Activated CD8-positive, alpha-beta memory T cell treated with anti-CD3 and anti-CD28 coated beads, Interleukin-2, amount 10 ng/mL, durations not matched to agents 7 days and 5 days (primary cell): Measurements from ENCODE around the gene NKX2-1. TPM values are rescaled to one million over a fixed set of nuclear protein-coding genes. Genes with fewer than 3 reads are reported as not detected.

Experiments used
- ATAC-seq: fragments of 150-1000 bp; cut with Tn5 transposase; one replicate; pipeline ENCODE4 v1.10.0; 2021; ENCODE audit warnings: moderate library complexity
- CTCF ChIA-PET: fragments of 350-600 bp; sonication (Branson Sonifier 250); formaldehyde crosslinking; loops from one replicate; lab custom pipeline; 2021; ENCODE audit warnings: antibody characterized with exemption; lab: Charles Lee
- DNase-seq: peaks from one replicate; pipeline ENCODE4 v3.0.0-alpha.2; 2020
- H3K27ac Mint-ChIP-seq: one replicate; pipeline ENCODE4 v1.8.0; 2021; ENCODE audit warnings: mild to moderate bottlenecking, mixed read lengths
- H3K27me3 Mint-ChIP-seq: one replicate; pipeline ENCODE4 v1.8.0; 2021; ENCODE audit warnings: mixed read lengths
- H3K36me3 Mint-ChIP-seq: one replicate; pipeline ENCODE4 v1.8.0; 2021; ENCODE audit warnings: mild to moderate bottlenecking, mixed read lengths
- H3K4me1 Mint-ChIP-seq: one replicate; pipeline ENCODE4 v1.8.0; 2021; ENCODE audit warnings: mixed read lengths
- H3K4me3 Mint-ChIP-seq: one replicate; pipeline ENCODE4 v1.8.0; 2021; ENCODE audit warnings: mild to moderate bottlenecking, moderate library complexity, mixed read lengths
- H3K9me3 Mint-ChIP-seq: one replicate; pipeline ENCODE4 v1.8.0; 2022; ENCODE audit warnings: low read depth, mixed read lengths
- total RNA-seq, 2 experiments: library from RNA; stranded (reverse); gene quantifications; one replicate each; pipeline ENCODE4 v1.2.3, GENCODE V29; 2021

The NKX2-1 gene
- total RNA-seq, 2 experiments from 2014 or later = not detected

DNA sequence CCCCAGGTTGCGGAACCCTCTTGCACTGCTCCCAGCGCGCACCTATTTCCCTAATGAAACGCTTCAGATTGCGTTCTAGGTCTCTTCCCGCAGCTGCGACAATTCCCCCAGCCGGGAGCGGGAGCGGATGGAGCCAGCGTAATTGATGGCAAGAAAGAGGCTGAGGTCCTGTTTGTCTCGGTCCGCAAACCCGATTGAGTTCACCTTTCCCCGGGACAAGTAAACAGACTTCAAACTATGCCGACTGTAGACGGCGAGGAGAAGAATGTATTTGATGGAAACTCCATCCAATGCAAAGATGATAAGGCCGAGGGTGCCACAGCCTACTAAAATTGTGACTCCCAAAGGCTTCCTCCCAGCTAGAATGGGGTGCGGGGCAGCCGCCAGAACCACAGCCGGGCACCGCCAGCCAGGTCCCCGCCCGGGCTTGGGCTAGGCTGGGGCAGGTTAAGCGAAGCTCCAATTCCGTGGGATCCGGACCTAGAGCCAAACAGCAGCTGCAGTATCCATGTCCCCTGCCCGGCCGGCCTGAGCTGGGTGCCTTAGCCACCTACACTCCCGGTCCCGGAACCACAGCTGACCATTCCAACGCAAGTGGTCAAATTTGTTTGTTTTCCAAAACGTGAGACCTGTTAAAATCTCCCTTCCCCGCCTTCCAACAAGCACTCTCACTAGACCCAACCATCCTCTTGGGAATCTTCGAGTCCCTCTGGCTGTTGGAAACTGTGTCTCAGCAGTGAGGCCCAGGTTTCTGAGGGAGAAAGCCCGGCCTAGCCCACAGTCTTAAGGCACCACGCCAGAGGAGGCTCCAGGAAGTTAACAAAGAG, 5.5 kb downstream of the NKX2-1 start:
- DNase-seq (no peak), ATAC-seq (no peak)
- CTCF ChIA-PET = no interaction called here
- Mint-ChIP-seq H3K4me3 (no peak overlapping the region), H3K27ac (no peak overlapping the region), H3K4me1 (peaks cover 1% of the 10 kb centered on the region), H3K27me3 (peaks cover 85% of the 10 kb centered on the region), H3K36me3 (no peaks in the 10 kb centered on the region), H3K9me3 (no peaks in the 10 kb centered on the region)

DNA sequence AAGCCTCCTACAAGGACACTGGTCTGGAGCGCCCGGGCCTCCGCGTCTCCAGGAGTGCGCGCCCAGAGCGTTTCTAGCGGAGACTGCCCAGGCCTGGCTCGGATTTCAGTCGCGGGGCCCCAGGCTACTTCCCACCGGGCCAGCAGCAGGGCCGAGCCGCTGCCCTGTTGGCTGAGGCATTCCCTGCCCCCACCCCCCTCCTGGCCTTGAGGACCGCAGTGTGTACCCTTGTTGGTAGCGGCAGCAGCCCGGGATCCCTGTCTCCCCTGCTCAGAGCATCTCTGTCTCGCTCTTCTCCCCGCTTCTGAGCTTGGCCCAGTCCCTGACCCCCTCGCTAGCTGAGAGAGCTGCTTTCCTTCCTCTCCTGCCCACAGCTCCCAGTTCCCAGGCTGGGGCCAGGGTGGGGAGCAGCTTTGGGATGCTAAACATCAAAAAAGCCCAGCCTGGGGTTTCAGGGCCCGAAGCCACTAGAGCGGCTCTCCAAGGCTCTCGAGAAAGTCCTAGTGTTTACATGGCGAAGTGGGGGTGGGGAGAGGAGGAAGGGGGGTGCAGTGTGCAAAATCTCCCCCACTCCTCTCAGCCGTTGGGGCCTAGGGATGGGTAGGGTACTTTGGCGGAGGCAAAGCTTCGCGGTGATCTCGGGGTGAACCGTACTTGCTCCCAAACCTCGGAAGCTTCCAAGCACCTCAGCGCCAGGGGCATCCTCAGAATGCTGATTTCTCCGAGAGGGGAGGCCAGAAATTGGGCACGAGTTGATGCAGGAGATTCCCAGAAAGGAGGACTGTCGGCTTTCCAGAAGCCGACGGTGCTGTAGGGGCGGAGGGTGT, 6.4 kb downstream of the NKX2-1 start:
- no peak overlapping the region for H3K27ac Mint-ChIP-seq
- peaks cover 88% of the 10 kb centered on the region for H3K27me3 Mint-ChIP-seq
- no peaks in the 10 kb centered on the region for H3K9me3 Mint-ChIP-seq
- H3K4me1 Mint-ChIP-seq = no peaks in the 10 kb centered on the region
- ATAC-seq (no peak), DNase-seq (no peak)
- H3K36me3 Mint-ChIP-seq = no peaks in the 10 kb centered on the region
- H3K4me3 Mint-ChIP-seq = no peak overlapping the region
- CTCF ChIA-PET = no interaction called here

DNA sequence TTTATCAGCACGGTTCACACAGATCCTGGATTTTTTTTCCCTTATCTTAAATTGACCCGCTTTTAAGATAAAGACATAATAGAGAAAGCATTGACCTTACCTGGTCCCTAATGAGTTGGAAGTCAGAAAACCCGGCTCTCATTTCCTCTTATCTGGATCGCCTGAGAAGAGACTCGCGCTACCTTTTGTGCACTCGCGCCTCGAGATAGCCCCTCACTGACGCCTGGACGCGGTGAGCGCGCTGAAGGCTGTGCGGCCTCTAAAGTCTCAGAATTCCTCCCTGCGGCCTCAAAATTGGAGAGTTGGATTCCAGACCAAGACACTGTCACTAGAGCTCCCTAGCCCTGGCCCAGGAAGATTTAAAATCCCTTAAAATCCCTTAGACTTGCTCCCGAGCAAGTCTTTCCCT, 7.0 kb downstream of the NKX2-1 start:
- H3K27me3 Mint-ChIP-seq = peaks cover 89% of the 10 kb centered on the region
- H3K4me3 Mint-ChIP-seq = no peak overlapping the region
- H3K9me3 Mint-ChIP-seq = no peaks in the 10 kb centered on the region
- no peaks in the 10 kb centered on the region for H3K4me1 Mint-ChIP-seq
- H3K36me3 Mint-ChIP-seq = peaks cover under 1% of the 10 kb centered on the region
- CTCF ChIA-PET = no interaction called here
- no peak for DNase-seq
- H3K27ac Mint-ChIP-seq = no peak overlapping the region
- ATAC-seq = no peak

DNA sequence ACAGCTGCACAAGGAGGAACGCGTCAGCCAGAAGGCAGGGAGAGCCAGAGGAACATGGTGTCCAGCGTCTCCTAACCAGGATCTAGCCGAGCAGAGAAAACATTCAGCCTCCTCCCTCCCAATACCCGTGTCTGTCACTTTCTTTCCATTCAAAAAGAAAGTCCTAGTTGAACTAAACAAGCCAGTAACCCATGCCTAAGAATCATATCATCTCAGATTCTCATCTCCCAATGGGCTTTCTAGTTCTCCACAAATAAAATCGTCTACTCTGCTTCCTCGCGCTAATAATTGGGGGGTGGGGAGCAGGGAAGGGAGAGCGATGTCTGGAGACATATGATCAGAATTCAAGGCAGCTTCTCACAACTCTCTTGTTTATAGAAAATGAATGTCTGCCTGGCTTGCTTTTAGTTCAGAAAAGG, 7.4 kb downstream of the NKX2-1 start:
- H3K36me3 Mint-ChIP-seq = peaks cover 4% of the 10 kb centered on the region
- no peak overlapping the region for H3K27ac Mint-ChIP-seq
- H3K4me3 Mint-ChIP-seq = no peak overlapping the region
- no peaks in the 10 kb centered on the region for H3K9me3 Mint-ChIP-seq
- CTCF ChIA-PET = no interaction called here
- DNase-seq (no peak), ATAC-seq (no peak)
- H3K27me3 Mint-ChIP-seq = peaks cover 91% of the 10 kb centered on the region
- H3K4me1 Mint-ChIP-seq = peaks cover 2% of the 10 kb centered on the region

DNA sequence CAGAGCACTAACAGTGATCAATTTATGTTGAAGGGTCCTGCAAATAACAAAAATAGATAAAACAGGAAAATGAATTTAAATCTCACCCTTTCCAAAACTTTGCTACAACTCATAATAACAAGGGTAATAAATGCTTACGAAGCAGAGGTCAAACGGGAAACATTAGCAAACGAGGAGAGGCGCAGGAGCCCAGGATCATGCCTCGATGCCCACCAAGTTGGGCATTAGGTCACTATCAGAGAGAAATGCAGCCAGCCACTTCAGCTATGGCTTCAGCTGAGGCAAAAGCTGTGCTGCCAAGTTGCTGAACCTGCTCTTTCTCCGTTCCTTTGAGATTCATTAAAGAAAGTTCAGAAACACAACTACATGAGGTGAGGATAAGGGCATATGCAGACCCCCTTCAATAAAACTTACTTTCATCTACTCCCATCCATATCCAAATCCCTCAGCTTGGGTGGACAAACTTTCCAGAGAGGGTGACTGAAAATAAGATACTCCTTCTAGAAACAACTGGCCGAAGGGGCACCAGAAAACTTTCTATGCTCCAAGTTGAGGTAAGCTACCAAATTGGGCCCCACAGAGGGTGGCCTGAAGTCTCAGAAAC, 7.9 kb downstream of the NKX2-1 start:
- no peak overlapping the region for H3K4me3 Mint-ChIP-seq
- peaks cover 2% of the 10 kb centered on the region for H3K4me1 Mint-ChIP-seq
- peaks cover 4% of the 10 kb centered on the region for H3K36me3 Mint-ChIP-seq
- ATAC-seq = no peak
- peaks cover 93% of the 10 kb centered on the region for H3K27me3 Mint-ChIP-seq
- no peak for DNase-seq
- CTCF ChIA-PET = no interaction called here
- H3K27ac Mint-ChIP-seq = no peak overlapping the region
- H3K9me3 Mint-ChIP-seq = no peaks in the 10 kb centered on the region

DNA sequence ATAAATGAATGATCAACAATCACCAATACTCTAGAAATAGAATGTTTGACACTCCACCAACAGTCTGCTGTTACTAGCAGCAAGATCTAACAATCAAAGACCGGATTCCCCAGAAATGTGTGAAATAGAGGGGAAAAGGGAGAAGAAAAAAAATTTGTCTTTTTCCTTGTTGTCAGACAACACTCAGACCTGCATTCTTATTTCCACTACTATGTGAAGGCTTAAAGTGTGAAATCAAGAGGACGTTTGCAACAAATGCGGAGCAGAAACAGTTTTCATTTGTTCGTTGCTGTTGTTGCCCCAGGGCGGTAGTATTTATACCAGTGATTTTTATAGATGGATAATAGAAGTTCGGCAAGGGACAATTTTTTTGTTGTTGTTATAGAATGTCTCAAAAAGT, 9.2 kb downstream of the NKX2-1 start:
- peaks cover 93% of the 10 kb centered on the region for H3K27me3 Mint-ChIP-seq
- H3K4me3 Mint-ChIP-seq = no peak overlapping the region
- H3K4me1 Mint-ChIP-seq = peaks cover 2% of the 10 kb centered on the region
- H3K9me3 Mint-ChIP-seq = peaks cover 2% of the 10 kb centered on the region
- DNase-seq = no peak
- H3K36me3 Mint-ChIP-seq = peaks cover 4% of the 10 kb centered on the region
- no peak overlapping the region for H3K27ac Mint-ChIP-seq
- no peak for ATAC-seq
- CTCF ChIA-PET = no interaction called here

DNA sequence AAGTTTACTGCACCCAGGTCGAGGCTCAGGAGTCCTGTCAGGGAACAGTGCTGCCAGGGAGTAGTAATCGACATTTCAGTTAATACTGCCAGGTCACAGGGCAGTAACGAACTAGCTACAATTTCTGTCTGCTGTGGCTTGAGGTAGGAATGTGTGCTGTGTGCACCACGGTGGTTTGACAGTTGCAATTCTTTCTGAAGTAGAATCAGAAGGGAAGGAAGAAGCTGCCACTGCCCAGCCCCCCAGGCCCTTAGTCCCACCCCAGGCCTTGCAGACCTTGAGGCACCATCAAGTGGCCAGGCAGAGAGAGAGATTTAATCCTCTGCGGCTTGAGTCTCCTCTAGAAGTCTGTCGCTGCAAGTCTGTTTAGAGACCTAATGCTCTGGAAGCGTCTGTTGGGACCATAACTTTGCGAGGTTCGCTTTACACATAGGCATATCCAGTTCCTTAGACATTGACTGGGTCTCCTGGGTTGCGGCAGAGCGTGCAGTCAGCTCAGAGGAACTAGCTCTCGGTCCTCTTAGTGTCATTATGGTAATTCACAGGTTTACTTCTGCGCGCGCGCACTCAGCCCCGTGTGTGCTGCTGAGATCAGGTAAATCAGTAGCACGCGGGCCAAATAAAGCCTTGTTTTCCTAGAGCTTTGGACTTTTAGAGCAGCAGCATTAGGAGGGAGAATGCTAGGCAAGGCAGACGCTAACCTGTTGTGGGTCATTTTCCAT, 9.8 kb downstream of the NKX2-1 start:
- Mint-ChIP-seq H3K36me3 (peaks cover 4% of the 10 kb centered on the region), H3K9me3 (peaks cover 2% of the 10 kb centered on the region), H3K4me3 (no peak overlapping the region), H3K4me1 (peaks cover 2% of the 10 kb centered on the region), H3K27ac (no peak overlapping the region), H3K27me3 (peaks cover 87% of the 10 kb centered on the region)
- no peak for DNase-seq
- ATAC-seq = no peak
- CTCF ChIA-PET = no interaction called here

DNA sequence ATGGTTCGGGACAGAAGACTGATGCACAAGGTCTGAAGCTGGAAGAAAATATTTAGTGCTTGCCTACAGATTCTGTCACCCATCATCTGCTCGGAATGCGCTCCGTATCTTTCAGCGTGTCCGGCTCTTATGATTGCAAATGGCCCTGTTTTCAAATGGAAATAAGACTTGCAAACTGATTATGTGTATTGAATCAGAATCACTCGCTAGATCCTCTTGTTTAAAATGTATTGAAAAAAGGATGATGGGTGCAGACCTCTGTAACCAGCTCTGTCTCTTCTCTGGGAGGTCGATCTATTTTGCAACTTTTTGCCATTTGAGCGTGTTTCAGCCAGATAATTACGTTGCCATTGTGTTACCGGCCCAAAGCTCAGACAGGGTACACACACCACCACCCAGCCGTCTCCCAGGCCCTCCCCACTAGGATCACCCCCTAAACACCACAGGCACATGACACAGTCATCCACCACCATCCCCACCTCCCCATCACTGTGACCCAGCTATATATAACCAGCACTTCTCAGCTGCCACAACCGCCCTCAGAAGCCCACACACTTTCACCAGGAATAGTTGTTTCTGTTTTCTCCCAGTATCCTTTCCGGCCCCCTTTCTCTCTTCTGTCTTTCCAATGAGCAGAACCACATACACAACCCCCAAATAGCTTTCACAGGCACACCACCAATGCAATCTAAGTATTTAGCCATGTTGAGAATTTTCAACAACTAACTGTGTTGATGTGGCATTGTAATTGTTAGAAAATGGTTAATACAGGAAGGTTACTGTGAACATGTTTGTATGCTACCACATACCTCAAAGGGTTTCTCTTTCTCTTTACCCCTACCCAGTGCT, 10.7 kb downstream of the NKX2-1 start:
- Mint-ChIP-seq H3K27me3 (peaks cover 87% of the 10 kb centered on the region), H3K36me3 (peaks cover 4% of the 10 kb centered on the region), H3K4me3 (no peak overlapping the region), H3K4me1 (peaks cover 2% of the 10 kb centered on the region), H3K9me3 (peaks cover 2% of the 10 kb centered on the region), H3K27ac (no peak overlapping the region)
- DNase-seq (no peak), ATAC-seq (no peak)
- CTCF ChIA-PET = no interaction called here

DNA sequence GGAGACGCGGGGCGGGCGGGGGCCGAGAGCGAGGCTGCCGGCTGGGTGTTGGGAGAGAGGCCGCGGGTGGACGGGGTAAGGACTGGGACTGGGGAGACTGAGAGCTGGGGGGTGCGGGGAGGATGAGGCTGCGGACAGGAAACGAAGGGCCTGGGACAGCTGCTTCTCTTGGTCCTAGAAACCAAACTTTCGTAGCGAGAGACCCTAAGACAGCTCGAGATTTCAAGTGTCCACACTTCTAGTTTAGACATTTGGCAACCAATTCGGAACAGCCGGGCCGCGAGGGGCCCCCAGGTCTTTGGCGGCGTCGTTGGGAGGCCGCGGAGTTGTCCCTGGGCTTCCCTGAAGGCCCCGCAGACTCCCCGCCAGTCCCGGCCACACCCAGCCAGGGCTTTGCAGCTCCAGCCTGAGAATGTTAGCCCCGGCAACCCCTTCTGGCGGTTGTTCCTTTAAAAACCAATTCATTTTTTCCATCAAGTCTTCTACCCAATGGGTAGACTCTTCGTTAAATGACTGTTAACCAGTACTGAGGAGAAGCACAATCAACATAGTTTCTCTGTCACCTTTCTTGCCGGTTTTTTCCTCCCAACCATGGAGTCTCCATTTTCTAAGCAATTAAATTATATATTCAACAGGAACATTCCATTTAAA, 11.5 kb downstream of the NKX2-1 start:
- Mint-ChIP-seq H3K27ac (no peak overlapping the region), H3K4me3 (no peak overlapping the region), H3K36me3 (peaks cover 6% of the 10 kb centered on the region), H3K9me3 (peaks cover 4% of the 10 kb centered on the region), H3K27me3 (peaks cover 85% of the 10 kb centered on the region), H3K4me1 (peaks cover 2% of the 10 kb centered on the region)
- CTCF ChIA-PET = no interaction called here
- no peak for DNase-seq
- ATAC-seq = no peak

DNA sequence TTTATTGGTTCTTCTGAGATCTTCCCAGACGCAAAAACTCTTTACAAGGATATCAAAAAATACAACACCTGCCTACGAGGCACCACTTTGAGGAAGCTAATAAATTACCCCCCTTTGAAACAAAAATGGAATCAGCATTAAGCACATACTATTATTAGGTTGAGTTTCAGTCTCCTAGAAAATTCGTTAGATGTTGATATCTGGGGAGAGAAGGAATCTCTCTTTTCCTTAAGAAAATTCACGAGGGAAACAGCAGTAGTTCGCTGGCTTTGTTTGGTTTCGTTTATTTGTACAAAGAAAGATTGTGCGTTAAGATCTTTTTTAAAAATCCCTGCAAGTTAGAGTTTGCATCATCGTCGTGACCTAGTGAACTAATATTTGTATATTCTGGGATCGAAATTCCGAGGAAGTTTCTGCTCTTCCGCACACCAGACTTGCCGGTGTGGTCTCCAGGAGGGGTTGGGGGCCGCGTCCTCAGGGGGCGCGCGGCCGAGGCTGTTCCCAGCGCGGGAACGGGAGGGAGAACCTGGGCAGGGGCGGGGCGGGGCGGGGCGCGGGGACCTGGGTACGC, 12.1 kb downstream of the NKX2-1 start:
- Mint-ChIP-seq H3K4me3 (no peak overlapping the region), H3K4me1 (peaks cover 2% of the 10 kb centered on the region), H3K27ac (no peak overlapping the region), H3K36me3 (peaks cover 7% of the 10 kb centered on the region), H3K27me3 (peaks cover 85% of the 10 kb centered on the region), H3K9me3 (peaks cover 4% of the 10 kb centered on the region)
- CTCF ChIA-PET = no interaction called here
- ATAC-seq = no peak
- DNase-seq = no peak

DNA sequence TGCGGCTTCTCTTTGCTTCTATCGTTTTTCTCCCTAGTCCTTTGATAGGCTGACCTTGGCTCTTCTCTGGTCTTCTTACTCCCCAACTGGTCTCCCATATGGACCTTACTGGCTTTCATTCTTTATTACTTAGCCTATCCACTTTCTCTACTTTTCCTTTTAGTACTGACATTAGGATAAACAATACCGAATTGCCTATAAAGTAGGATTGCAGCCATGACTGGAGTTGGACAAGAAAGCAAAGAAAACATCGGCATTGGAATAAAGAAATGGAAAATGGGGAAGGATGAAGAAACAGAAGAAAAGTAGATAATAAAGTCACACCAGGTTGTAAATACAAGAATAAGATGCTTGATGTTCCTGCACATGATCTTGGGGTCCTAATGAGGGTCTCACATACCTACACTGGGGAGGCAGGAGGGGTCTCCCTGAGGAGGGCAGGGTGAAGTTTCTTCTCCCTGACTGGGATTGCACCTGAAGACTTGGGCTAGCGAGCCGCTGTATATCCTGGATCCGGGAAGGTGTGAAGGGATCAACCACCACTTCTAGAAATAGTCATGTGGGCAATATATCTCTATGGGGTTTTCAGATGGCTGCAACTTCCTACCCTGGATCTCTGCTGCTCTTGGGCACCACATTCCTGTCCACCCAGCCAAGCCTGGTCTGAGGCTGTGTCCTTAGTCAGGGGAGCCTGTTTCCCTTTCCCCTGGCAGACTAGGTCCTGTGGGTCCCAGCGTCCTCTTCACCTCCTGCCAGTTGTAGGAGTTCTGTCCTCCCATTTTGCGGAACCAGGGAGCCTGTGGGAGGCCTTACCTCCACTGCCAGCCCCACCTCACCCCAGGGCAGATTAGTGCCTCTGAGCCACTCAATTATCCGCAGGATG, 13.1 kb downstream of the NKX2-1 start:
- H3K36me3 Mint-ChIP-seq = peaks cover 7% of the 10 kb centered on the region
- no peak for ATAC-seq
- DNase-seq = no peak
- peaks cover 2% of the 10 kb centered on the region for H3K4me1 Mint-ChIP-seq
- CTCF ChIA-PET = no interaction called here
- no peak overlapping the region for H3K4me3 Mint-ChIP-seq
- H3K27me3 Mint-ChIP-seq = peaks cover 85% of the 10 kb centered on the region
- H3K27ac Mint-ChIP-seq = no peak overlapping the region
- peaks cover 4% of the 10 kb centered on the region for H3K9me3 Mint-ChIP-seq
